NCI-H524 (cell line): ENCODE results near the gene AADACL4.
"Not testable (repeated sequence)": the region's sequence is repeated elsewhere in the genome, so short reads cannot be mapped to it uniquely, and the experiment has no call there.

Source experiments
- DNase-seq, 2 experiments: peaks; one replicate each; lab custom pipeline; 2025; lab: John Stamatoyannopoulos, UW

The AADACL4 gene

DNA sequence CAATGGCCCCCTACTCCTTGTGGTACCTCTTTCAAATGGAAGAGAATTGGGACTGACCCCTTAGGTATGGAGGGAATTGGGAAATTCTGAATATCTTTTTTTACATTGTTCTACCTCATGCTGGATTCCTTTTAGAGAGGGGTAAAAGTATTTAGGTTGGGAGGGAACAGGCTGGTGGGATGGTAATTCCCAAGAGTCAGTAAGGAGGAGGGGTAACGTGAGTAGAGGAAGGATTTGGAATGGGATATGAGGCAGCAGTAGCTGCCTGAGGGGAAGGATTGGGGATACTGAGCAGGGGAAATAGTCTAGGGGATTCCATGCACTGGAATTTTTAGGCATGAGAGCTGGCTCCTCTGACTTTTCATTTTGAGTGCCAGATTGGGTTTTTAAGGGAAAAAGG lies 68.2 kb downstream of the AADACL4 start:
- DNase-seq, result no peak

DNA sequence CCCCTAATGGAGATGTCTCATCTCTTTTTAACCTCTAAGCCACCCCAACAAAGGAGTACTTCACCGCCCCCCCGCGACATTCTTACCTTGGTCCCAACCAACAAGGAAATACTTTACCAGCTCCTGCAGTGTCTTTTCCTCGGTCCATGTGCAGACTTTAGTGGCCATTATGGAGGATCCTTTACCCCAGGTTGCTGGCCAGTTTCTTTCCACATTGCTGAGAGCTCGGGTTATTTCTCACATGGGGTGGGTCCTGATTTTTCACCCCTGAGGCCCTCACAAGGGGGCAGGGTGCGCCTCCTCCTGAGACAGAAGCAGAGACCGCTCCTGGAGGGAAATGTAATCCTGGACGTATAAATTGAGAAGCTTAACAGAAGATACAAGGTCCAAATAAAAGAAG lies 69.0 kb downstream of the AADACL4 start:
- DNase-seq, result no peak

DNA sequence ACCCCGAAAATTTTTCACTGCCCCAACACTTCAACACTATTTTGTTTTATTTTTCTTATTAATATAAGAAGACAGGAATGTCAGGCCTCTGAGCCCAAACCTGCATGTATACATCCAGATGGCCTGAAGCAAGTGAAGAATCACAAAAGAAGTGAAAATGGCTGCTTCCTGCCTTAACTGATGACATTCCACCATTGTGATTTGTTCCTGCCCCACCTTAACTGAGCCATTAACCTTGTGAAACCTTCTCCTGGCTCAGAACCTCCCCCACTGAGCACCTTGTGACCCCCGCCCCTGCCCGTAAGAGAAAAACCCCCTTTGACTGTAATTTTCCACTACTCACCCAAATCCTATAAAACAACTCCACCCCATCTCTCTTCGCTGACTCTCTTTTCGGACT lies 69.8 kb downstream of the AADACL4 start:
- DNase-seq, result not testable (repeated sequence)

- DNase-seq, result no peak
Measured at GRCh38 chr1:12714710-12715475, 71.0 kb downstream of the AADACL4 start.

DNA sequence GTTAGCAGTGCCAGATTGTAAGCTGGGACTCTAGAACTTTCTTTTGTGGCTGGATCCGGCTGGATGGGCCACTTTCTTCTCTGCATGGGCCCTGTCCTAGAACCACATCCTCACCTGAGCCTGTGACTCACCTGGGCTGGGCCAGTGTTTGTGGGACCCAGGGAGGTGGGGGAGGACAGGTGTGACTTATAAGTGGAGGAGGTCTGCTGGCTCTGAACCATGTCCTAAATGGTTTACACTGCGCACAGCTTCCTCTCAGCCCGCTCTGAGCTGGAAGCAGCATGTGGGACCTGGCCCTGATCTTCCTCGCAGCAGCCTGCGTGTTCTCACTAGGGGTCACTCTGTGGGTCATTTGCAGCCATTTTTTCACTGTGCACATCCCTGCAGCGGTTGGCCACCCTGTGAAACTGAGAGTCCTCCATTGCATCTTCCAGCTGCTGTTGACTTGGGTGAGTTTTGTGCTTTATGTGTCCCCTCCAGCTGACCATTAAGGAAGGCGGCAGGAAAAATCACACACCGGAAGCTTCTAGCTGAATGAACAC lies 72.1 kb downstream of the AADACL4 start, which contains the start of gene AADACL3:
Gene AADACL3 (plus strand): TSS at position 215 of the 542 bp plus-strand sequence. CDS start 67 bp downstream, at position 282.
- no peak for DNase-seq
